RKO (cell line): Measurements from ENCODE around the gene ADCY1.

Experiments used
- DNase-seq: peaks from one replicate; pipeline ENCODE4 v3.0.0-alpha.2; 2016; ENCODE audit warnings: low spot score

Gene ADCY1

DNA sequence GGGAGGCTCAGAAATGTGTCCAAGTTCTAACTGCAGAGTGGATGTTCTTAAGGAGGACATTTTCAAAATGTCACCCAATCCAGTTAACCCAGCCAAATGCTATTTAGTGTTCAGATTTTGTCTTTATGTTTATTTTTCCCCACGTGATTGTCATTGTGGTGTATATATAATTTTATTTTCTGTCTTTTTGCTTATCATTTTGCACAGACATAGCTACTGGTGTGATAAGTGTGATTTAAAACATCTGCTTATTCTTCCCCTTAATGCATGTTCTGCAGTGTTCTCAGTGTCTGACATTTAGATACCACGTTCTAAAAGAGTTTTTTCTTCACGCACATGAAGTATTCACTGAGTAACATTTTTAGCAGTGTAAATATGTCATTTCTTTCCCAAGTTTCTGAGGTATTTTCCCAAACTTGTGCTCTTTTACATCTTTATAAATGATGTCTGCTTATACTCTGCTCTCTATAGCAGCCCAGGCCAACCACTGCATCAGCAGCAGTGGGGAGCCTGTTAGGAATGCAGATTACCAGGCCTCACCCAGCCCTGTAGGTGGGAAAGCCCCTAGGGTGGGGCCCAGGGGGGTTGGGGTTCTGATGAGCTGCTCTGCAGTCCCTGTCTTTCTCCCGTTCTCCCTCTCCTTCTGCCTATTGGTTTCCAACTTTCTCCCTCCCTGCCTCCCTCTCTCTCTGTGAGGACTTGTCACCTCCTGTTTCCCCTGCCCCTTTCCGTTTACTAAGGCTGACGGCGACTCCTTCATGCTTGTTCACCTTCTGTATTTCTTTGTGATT, 20.8 kb downstream of the ADCY1 start:
- no peak for DNase-seq

DNA sequence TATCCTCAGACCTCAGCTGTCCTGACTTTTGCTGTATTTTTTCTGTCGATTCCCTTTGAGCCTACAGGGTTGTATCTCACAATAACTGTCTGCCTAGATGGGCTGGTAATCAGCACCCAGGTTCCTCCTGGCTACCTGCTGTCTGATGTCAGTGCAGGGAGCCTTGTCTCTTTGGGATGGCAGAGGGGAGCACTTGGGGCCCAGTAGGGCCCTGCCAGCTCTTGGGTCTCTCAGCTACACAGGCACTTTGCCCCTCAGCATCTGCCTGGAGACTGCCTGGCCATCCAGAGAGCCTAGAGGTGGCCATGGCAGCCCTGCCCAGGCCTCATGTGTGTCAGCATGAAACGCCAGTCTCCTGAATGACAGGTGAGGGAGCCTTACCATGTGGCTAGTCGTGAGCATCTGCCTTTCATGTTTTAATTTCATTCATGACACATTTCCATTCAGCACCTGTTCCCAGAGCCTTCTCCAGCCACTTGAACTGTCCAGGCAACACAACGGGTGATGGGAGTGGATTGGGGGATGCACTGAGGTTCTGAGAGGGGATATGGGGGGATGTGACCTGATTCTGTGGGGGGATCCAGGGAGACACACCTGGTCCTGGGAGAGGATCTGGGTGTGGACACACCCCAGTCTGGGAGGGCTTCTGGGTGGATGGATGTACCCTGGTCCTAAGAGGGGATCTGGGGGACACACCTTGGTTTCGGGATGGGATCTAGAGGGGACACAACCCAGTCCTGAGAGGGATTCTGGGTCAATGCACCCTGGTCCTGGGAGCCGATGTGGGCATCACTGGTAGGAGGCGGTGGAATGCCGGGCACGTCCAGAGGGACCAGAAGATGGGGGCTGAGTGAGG, 21.9 kb downstream of the ADCY1 start:
- DNase-seq = no peak

DNA sequence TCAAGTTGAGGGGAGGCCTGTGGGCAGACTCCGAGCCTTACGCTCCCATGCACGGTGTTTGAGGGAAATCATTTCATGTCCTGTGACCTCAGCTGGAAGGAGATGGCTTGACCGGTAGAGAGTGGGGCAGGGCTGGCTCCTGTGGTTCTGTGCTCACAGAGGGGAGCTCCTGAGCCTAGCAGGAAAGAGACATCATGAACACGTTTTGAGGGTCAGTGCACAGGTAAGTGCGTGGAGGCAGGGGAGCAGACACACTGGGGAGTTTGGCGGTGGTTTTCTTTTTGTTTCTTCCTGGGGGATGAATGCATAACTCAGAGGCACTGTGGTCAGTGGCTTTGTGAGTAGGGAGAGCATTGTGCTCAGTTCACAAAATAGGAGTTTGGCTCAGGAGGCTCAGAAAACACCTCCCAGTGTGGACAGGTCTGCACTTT, 22.5 kb downstream of the ADCY1 start:
- no peak for DNase-seq

DNA sequence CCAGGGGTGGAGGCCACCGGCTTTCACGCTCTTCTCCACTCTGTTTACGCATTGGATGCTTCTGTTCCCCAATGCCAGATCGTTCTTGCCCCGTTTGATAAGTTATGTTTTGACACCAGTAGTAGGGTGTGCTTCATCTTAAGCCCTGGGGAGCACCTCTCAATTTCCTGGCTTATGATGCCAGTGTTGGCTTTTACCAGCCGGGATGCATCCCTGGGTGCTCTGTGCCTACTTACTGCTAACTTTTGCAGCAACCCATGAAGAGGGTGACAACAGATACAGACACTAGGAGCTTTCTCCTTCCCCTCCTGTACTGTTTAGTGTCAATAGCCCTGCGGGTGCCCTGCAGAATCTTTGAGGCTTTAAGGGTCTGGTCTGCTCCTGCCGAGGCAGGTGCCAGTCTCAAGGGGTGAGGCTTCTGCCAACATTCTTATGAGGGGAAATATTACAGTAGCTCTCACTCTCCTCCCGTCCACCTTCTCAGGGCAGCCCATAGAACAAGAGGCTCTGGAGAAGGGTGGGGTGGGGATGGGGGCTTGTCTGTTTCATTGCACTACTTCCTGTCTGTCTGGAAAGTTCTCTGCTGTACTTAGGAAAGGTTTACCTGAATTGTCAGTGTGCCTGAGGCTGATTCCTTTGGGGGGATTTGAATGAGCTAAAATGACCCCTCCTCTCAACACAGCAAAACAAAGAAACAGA, 23.3 kb downstream of the ADCY1 start:
- no peak for DNase-seq

DNA sequence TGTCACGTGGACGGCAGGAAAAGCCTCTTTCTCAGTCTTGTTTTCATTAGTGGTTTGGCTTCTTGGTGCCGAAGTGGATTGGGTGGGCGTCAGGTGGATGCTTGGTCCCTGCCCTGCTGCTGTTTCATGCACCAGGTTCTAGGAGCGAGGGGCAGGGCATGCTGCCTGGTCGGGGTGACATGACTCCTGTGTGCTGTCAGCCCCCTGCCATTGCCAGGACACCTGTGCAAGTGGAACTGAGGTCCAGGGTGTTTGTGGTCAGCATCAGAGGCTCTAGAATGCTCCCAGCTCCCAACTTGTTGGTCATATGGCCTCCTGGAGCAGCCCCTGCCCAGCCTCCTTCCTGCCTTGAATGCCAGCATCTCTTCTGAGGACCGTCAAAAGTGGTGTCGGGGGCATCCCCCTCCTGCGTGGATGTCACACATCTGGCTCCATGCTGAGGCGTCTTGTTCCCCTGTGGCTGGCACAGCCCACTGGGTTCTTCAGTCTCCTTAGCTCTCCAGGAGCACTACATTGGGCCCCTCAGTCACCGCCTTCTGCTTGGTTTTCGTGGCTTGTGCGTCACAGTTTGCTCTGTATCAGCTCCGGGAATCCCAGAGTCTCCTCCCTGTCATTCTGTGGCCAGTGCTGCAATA, 24.8 kb downstream of the ADCY1 start:
- no peak for DNase-seq

DNA sequence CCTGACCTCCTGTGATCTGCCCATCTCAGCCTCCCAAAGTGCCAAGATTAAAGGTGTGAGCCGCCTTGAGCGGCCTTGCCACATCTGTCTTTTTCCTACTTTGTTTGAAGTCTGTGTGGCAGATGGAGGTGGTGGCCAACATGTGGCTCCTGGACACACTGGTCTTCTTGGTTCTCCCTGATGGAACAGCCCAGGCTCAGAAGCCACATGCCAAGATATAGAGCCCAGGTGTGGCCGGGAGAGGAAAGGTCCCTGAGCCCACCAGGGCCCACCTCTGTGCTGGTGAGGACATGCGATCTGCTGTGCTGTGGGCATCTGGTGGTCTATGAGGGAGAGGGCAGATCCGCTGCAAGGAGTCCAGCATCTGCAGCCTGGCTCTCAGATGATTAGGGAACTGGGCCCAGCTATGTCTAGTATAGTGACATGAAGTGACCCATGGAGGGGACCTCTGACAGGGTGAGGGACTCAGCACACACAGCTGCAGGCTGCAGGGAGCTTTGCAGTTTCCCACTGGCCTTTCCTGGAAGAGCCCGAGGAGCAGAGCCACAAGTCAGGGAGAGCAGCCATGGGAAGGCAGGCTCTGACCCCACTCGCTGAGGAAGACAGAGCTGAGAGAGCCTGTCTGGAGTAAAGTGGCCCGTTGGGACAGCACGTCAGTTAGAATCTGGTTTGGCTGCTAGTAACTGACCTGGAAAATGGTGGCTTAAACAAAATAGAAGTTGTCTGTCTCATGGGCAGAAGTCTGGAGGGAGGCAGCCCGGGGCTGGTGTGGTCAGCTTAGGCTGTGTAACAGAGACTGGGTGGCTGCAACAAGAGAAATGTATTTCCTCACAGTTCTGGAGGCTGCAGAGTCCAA, 25.9 kb downstream of the ADCY1 start:
- no peak for DNase-seq

DNA sequence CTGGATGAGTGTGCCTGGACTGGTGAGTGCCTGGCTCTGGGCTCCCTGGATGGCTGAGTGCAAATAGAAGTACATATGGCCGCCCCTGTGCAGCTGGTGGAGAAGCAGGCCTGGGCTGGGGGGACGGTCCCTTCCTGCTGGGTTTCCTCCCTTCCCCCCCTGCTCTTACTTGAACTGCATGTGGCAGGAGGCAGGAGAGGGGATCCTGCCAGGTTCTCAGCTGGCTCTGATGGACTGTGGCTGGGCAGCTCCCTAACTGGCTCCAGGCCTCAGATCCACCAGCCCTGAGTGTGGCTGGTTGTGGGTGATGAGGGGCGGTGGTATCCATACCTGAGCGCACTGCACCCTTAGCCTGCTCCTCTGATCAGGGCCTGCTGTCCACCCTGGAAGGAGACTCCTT, 26.9 kb downstream of the ADCY1 start:
- no peak for DNase-seq

DNA sequence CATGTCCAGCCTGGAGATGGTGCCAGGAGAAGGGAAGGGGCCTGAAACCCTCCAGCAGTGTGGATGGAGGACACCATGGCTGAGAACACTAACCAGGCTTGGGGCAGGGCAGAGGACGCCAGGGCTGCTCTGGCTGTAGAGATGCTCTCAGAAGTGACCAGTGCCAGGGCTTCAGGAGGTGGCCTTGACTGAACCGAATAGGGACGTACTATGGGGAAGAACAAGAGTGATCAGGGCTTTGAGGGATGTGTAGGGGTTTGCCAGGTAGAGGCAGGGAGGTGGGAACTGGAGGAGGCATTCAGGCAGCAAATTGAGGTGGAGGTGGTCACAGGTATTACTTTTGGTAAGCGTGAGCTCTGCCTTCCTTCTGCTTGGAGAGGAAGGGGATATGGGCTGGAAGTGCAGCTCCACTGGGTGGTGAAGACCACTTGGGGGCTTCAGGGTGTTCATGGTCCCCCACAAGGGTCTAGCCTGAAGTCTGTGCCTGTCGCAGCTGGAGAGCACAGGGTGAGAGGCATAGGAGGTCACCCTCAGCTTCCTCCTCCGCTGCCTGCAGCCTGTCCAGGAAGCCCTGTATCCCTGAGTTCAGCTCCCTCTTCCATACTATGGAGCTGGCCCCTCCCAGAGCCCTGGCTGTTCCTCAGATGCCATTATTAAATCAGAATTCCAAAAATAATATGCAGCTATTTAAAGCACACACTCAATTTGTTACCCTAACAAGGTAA, 27.8 kb downstream of the ADCY1 start:
- no peak for DNase-seq

DNA sequence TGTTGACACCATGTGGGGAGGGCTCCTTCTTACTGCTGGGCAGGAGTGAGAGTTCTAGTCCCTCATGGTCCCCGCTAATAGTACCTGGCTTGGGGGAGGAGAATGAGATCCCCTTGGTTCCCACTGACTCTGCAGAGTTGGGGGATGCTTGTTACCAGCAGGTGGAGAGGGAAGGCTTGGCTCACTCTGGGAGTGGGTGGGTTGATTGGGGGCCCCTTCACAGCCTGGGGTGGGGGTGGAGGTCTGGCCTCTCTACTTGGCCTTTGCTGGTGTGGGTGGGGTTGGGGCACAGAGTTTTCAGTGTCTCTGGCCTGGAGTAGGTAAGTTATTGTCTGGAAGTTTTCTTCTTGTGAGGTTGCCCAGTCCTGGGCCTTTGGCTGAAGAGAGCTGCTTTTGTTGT, 31.9 kb downstream of the ADCY1 start:
- no peak for DNase-seq

DNA sequence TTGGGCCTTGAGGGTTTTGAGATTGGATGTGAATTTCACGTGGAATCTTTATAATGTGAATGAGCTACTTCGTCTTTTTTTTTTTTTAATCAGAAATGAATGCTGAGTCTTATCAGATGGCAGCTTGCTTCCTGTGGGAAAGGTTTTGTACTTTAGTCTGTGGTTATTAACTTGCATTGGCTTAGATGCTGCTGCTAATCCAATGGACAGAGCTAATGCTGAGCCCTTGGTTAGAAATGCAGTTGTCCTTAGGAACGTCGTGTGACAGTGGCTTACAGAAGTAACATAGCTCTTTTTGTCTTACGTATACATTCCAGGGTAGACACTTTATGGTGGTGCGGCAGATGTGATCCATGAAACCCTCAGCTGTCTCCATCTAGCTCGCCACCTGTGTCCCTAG, 32.8 kb downstream of the ADCY1 start:
- no peak for DNase-seq

DNA sequence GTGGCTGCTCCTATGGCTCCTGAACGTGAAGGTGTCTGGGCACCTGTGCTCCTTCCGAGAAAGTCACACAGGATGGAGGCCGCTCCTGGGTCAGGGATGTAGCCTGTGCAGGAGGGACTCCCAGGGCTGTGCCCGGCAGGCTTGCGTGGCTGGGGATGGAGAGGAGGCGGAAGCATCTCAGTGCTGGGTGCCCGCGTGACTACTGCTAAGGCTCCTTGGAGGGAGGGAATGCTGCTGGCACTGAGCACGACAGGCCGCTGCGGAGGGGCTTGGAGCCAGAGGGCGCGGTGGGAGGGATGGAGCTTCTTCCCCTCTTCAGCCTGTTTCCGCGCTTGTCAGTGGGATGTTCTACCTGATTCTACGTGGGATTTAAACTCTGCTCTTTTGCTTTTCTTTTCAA, 35.0 kb downstream of the ADCY1 start:
- DNase-seq = no peak

DNA sequence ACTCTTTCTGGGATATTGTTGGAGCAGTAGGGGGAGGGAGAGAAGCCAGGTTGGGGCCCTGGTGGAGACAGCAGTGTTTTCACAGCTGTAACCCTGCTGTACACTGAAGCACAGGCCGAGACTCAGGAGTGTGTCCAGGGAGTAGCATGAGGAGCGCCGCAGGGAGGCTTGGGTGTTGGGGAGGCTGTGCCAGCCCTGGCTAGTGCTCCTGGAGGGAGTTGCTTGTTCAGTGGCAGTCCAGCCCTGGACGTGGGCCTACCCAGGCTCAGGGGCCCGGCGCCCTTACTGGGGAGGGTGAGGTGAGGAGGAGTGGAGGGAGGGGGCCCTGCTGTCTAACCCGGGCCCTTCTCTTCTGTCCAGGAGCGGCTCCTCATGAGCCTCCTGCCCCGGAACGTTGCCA, 35.9 kb downstream of the ADCY1 start:
- no peak for DNase-seq

DNA sequence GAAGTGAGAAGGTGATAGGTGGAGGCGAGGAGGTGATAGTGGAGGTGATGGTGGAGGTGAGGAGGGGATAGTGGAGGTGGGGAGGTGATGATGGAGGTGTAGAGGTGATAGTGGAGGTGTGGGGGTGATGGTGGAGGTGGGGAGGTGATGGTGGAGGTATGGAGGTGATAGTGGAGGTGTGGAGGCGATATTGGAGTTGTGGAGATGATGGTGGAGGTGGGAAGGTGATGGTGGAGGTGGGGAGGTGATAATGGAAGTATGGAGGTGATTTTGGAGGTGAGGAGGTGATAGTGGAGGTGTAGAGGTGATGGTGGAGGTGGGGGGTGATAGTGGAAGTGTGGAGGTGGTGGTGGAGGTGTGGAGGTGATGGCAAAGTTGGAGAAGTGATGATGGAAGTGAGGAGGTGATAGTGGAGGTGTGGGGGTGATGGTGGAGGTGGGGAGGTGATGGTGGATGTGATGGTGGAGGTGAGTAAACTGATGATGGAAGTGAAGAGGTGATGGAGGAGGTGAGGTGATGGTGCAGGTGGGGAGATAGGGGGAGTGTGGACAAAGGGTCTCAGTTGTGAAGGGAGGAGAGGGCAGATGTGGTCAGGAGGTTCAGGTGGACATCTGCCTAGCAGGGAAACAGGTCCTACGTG, 36.6 kb downstream of the ADCY1 start:
- no peak for DNase-seq

DNA sequence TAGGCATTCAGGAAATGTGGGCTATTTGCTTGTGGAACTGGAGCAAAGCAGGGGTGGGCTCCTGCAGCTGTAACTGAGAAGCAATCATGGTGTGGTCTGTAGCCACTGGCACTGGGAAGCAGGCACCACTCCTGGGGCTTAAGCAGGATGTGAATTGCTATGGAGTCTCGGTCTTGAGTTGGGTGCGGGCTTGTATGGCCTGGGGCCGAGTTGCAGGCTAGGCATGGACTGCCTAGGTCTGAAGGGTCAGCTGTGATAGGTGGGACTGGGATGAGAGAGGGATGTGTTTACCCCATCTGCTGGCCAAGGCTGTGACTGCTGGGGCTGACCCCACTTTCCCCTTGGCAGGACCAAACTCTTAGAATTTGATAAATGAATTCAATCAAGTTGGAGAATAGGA, 43.0 kb downstream of the ADCY1 start:
- no peak for DNase-seq

DNA sequence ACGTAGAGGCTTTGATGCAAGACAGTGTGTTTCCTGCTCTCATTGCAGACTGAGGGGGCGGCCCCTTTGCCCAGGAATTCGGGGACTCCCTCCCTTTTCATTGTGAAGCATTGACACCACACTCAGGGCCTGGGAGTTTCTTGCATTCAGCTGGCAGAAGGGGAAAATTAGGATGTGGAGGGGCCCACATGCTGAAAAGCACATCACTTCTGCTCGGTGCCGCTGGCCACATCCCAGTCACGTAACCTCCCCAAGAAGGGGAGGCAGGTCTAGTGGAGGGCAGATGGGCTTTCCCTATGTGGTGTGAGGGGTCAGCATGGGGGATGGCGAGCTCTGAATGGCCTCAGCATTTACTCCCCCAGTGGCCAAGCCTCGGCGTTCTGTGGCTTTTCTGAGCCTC, 47.9 kb downstream of the ADCY1 start:
- no peak for DNase-seq

DNA sequence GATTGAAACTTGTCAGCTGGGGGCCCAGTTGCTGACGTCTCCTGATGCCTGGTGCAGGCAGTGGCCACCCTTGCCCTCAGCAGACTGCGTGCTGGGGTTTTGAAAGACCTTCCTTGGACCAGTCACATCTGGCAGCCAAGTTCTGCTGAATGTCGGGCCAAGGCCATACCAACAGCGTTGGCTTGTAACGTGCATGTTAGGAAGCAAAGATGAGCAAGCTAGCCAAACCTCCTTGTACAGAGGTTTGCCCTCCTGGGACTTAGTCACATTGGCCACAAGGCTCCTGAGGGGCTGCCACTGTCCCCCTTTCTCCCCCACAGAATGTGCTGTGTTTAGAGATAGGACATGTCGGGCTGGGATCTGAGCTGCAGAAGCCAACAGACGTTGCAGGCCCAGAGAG, 49.0 kb downstream of the ADCY1 start:
- DNase-seq = no peak

DNA sequence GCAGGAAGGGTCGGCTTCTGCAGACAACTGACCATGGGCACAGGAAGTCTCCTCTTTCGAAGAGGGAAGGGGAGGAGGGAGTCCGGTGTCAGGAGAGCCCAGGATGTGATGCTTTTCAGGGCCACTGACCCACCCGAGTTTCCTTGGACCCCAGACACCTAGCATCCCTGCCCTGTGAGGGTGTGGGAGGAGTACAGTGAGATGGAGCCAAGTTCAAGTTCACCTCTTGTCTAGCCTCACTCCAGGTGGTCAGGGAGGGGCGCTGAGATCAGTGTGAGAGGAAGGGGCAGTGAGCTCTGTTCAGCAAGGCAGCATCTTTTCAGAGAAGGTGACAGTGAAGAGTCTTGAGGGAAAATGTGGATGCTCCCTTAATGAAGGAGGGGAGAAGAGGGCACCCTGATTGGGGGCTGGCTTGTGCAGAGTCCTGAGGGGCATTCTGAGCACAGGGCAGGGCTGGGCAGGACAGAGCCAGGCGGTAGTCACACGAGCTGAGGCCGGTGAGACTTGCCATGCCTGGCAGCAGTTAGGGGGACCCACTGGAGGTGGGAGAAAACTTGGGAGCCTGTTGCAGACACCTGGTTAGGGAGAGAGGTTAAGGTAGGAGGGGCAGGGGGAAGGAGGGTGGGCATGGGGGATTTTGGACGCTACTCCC, 49.7 kb downstream of the ADCY1 start:
- no peak for DNase-seq

DNA sequence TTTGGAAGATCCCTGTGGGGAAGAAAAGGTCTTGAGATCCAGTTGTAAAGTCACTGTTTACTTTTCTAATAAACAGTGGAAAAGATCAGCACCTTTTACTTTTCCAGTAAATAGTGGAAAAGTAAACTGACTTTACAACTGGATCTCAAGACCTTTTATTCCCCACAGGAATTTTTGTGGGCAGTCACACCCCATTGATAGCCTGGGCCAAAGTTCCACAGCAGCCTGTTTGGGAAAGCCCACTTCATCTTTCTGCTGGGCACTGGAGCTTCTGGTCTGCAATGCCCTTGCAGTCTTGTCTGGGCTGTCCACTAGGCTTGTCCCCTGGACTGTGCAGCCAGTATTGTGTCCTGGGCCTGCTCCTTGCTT, 50.2 kb downstream of the ADCY1 start:
- DNase-seq = no peak

DNA sequence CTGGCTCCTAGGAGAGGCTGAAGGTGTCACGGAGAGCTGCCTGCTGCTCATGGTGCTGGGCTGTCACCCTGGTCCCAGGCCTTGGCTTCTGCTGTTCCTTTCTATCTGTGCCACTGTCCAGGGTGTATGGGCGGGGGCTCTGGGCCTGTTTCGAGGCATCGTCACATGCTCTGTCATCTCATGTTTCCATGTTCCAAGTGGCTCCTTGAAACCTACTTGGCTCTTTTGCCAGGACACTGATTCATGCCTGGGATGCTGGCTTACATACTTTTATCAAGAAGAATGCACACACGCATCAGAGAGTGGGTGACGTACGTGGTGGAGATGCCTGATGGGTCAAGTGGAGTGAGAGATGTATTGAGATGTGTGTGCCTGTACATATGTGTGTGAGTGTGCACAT, 50.9 kb downstream of the ADCY1 start:
- no peak for DNase-seq
